Epidermal melanocyte (primary cell): ENCODE measurements around the gene FILIP1.
A peak's percentile ranks its signal among the peaks of the same experiment; 100 is the strongest.

ENCODE experiments used
- DNase-seq: peaks from one replicate; pipeline ENCODE4 v3.0.0; 2011; ENCODE audit warnings: low spot score; ENCODE audit not compliant: insufficient read length

The FILIP1 gene

DNA sequence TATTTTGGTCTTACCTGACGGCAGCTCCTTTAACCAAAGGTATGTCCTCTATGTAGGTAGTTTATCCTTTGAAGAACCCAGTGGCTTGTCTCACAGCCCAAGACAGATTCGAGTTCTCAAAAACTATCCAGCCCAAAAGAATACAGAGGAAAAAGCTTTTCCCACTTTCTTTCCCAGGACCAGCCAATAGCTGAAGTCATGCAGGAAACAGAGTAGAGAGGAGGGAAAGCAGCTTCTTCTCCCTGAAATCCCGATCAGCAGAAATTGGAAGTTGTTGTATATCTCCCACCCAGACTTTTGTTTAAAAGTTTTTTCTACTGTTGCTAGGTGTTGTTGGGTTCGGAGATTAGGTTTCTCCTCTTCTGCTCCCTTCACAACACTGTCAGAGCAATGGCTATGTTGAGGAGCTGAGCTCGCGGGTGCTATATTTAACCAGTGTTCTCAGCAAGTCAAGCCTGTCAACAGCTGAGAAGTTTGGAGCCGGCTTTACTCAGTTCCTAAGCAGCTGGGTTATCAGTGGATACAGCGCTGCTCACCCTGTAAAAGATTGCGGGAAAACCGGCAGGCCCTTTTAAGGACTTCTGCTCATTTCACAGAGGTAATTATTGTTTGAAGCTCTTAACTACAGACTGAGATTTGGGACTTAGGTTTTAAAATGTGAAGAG lies at the start of gene FILIP1:
Gene FILIP1, minus strand, starts transcription at position 401 of the 665 bp plus-strand sequence. CDS start 78,828 bp downstream, outside the sequence.
- no peak for DNase-seq

GRCh38 chr6:75543311-75543710 lies 49.7 kb upstream of the FILIP1 start:
- no peak for DNase-seq

DNA sequence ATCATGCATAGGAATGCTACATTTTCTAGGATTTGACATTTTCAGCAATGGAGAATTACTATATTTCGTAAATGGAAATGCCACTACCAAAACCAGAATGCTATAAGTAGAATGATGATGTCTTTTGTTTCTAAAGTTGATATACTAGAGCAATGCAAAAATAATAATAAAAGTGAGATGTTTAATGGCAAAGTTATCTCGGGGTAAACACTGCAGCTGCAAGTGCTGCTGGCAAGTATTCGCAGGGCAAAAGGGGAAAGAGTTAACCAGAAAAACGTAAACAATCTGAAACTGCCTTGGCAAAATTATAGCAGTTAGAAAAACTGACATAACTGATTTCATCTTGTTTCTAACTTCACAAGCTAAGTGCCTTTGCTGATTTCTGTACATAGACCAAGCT lies 45.5 kb upstream of the FILIP1 start:
- DNase-seq = no peak

GRCh38 chr6:75532521-75532920 lies 38.9 kb upstream of the FILIP1 start:
- no peak for DNase-seq

DNA sequence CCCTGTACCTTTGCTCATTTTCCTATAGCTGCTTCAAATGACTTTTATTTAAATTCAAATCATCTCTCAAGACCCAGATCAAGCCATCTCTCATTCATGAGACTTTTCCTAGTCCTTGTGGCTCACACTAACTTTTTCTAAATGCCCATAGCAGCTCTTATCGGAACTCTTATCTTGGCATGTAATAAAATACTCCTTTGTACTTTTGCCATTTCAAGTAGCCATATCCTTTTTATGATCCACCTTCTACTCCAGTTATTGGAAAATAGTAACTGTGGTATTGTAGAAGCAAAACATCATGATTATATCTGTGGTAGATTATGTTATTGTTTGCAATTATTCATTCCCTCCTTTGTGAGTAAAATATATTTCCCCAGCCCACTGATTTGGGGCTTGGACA lies 37.6 kb upstream of the FILIP1 start:
- DNase-seq = no peak

- DNase-seq = no peak
Measured at GRCh38 chr6:75530696-75531095, 37.1 kb upstream of the FILIP1 start.

DNA sequence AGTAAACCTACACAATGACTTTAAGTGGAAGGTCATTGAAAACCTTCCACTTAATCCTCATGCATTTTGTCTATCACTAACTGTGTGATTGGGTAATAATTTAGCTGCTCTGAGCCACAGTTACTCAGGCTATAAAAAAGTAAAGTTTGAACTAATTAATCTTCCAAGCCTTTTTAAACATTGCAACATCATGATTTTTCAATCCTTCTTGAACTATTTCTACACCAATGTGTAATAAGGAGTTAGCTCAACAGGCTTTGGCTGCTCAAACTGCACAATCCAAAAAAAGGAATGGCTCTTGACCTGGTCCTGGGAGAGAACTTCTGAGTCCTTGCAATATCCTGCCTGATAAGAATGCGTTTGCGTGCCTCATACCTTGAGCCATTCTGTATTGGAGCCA lies 34.8 kb upstream of the FILIP1 start:
- DNase-seq = no peak

- DNase-seq = peak; percentile 49
Measured at GRCh38 chr6:75526502-75527127, 33.0 kb upstream of the FILIP1 start.

DNA sequence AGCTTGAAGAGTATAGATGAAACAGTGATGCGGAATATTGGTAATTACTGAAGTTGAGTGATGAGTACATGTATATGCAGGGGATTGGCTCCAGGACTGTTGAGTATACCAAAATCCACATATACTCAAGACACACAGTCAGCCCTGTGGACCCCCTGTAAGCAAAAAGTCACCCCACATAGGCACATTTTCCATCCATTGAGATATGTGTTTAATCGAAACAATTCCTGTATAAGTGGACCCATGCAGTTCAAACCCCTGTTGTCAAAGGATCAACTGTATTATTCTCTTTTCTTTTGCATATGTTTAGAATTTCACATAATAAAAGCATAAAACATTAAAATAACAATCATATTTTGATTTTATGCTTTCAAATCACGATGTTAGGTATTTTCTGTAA lies 32.1 kb upstream of the FILIP1 start:
- DNase-seq = no peak

- DNase-seq = peak; percentile 31
Measured at GRCh38 chr6:75524322-75524972, 30.8 kb upstream of the FILIP1 start.

GRCh38 chr6:75516757-75517156 lies 23.2 kb upstream of the FILIP1 start:
- DNase-seq = no peak

GRCh38 chr6:75512591-75512990 lies 19.0 kb upstream of the FILIP1 start:
- no peak for DNase-seq

GRCh38 chr6:75505424-75505823 lies 11.8 kb upstream of the FILIP1 start:
- no peak for DNase-seq

GRCh38 chr6:75504465-75505222 lies 11.0 kb upstream of the FILIP1 start:
- no peak for DNase-seq

- DNase-seq = no peak
Measured at GRCh38 chr6:75503291-75503690, 9.7 kb upstream of the FILIP1 start.

GRCh38 chr6:75502884-75503283 lies 9.3 kb upstream of the FILIP1 start:
- DNase-seq = no peak

GRCh38 chr6:75501756-75502155 lies 8.2 kb upstream of the FILIP1 start:
- no peak for DNase-seq

GRCh38 chr6:75499640-75500039 lies 6.0 kb upstream of the FILIP1 start:
- no peak for DNase-seq

GRCh38 chr6:75498862-75499261 lies 5.3 kb upstream of the FILIP1 start:
- DNase-seq = no peak

DNA sequence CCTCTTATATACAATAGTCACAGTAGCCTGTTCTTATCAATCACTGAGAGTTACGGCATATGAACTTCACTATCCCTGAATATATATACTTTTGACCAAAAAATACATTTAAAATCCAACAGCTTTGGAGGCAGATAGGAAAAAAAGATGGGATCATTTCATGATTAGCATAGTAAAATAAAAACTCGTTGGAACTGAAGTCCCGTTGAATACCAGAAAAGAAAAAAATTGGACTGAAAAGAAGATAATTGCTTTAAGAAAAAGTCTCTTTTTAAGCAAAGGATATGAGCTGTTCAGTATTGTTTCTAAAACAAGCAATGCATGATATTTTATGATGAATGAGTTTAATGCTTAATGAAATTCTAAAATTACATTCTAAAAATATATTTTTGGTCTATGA lies 4.4 kb upstream of the FILIP1 start:
- DNase-seq = no peak

DNA sequence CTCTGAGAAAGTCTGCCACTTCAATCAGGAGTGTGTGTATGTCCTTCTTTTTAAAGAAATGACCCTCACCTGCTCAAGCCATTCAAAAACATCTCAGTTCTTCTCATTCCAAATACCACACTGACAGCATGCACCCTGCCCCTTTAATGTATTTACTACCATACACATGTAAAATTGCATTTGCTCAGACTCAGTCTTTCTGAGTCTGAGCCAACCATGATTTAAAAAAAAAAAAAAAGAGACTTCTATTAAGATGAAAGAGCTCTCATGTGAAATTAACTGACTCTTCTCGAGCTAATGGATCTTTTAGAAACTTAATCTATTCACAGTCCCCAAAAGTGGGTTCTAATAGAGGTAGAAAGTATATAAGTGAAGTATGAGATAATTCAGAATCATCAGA lies 1.4 kb upstream of the FILIP1 start:
- DNase-seq = no peak

DNA sequence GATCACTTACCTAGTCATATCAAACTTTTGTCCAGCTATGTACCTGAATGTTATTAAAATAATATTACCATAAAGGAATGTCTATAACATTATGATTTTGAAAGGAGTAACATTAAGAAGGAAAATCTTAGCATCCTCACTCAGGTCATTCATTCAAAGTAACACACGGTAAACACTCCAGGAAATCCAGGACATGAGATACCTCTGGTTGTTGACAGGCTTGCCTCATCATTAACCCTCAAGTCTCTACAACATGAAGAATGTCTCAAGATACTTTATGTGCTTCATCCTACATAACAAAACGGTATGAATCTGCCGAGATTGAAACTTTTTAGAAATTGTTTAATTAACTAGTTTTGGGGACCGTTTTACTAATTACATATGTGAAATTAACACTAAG lies 690 bp upstream of the FILIP1 start:
- no peak for DNase-seq
